ENCODE results near the gene WFDC8. TPM values are rescaled to one million over a fixed set of nuclear protein-coding genes. Genes with fewer than 3 reads are reported as not detected.

WFDC8 gene
- not detected in 5 replicates for total RNA-seq (2022; extraction: Qiagen RNA extraction)

GRCh38 chr20:45579184-45579583, at the start of gene WFDC8:
Gene WFDC8, minus strand, starts transcription at chr20:45579284. Its CDS starts 37 bp downstream, at chr20:45579247.

GRCh38 chr20:45547206-45547770, 31.8 kb downstream of the WFDC8 start, which contains the start of gene EPPIN:
Gene EPPIN, minus strand, starts transcription at chr20:45547401. Its CDS starts 44 bp downstream, at chr20:45547357.

GRCh38 chr20:45539382-45539781, 39.7 kb downstream of the WFDC8 start, which contains the start of gene WFDC6:
Gene WFDC6, minus strand, starts transcription at chr20:45539482. Its CDS starts 75 bp downstream, at chr20:45539407.

GRCh38 chr20:45515147-45515913, 63.8 kb downstream of the WFDC8 start, which contains the start of gene SPINT3:
Gene SPINT3, minus strand, starts transcription at chr20:45515622. Its CDS starts 14 bp downstream, at chr20:45515608.

Other genes with a start within 250 kb of the WFDC8 start
- gene SDC4, start 230.9 kb downstream of the WFDC8 start, total RNA-seq (2022; extraction: Qiagen RNA extraction) = 89.5 to 111 TPM (median 95.6 TPM) in 5 replicates
- 26.8 to 32.0 TPM (median 29.4 TPM) in 5 replicates for gene SYS1, start 216.1 kb downstream of the WFDC8 start, total RNA-seq (2022; extraction: Qiagen RNA extraction)
- not detected in 5 replicates for gene TP53TG5, start 201.0 kb downstream of the WFDC8 start, total RNA-seq (2022; extraction: Qiagen RNA extraction)
- 21.2 to 29.3 TPM (median 25.5 TPM) in 5 replicates for gene DBNDD2, start 171.0 kb downstream of the WFDC8 start, total RNA-seq (2022; extraction: Qiagen RNA extraction)
- 91.5 to 104 TPM (median 96.9 TPM) in 5 replicates for gene PIGT, start 163.1 kb downstream of the WFDC8 start, total RNA-seq (2022; extraction: Qiagen RNA extraction)
- 0.15 to 0.32 TPM in 2 of 5 replicates, not detected in the others for gene WFDC2, start 109.5 kb downstream of the WFDC8 start, total RNA-seq (2022; extraction: Qiagen RNA extraction)
- not detected in 5 replicates for gene SPINT3, start 63.7 kb downstream of the WFDC8 start, total RNA-seq (2022; extraction: Qiagen RNA extraction)
- not detected in 5 replicates for gene WFDC6, start 39.8 kb downstream of the WFDC8 start, total RNA-seq (2022; extraction: Qiagen RNA extraction)
- not detected in 5 replicates for gene EPPIN, start 31.9 kb downstream of the WFDC8 start, total RNA-seq (2022; extraction: Qiagen RNA extraction)
- not detected in 5 replicates for gene WFDC10A, start 50.5 kb upstream of the WFDC8 start, total RNA-seq (2022; extraction: Qiagen RNA extraction)
- not detected in 5 replicates for gene WFDC9, start 52.0 kb upstream of the WFDC8 start, total RNA-seq (2022; extraction: Qiagen RNA extraction)
- not detected in 5 replicates for gene WFDC11, start 91.0 kb upstream of the WFDC8 start, total RNA-seq (2022; extraction: Qiagen RNA extraction)
- not detected in 5 replicates for gene WFDC13, start 122.8 kb upstream of the WFDC8 start, total RNA-seq (2022; extraction: Qiagen RNA extraction)
- gene WFDC10B, start 125.7 kb upstream of the WFDC8 start, total RNA-seq (2022; extraction: Qiagen RNA extraction) = not detected in 5 replicates
- gene SPINT4, start 143.1 kb upstream of the WFDC8 start, total RNA-seq (2022; extraction: Qiagen RNA extraction) = not detected in 5 replicates
- gene WFDC3, start 212.6 kb upstream of the WFDC8 start, total RNA-seq (2022; extraction: Qiagen RNA extraction) = not detected in 5 replicates
- gene DNTTIP1, start 212.7 kb upstream of the WFDC8 start, total RNA-seq (2022; extraction: Qiagen RNA extraction) = 30.2 to 35.8 TPM (median 35.2 TPM) in 5 replicates
- gene UBE2C, start 233.4 kb upstream of the WFDC8 start, total RNA-seq (2022; extraction: Qiagen RNA extraction) = 217 to 241 TPM (median 229 TPM) in 5 replicates
- 0.13 to 0.26 TPM (median 0.25 TPM) in 3 of 5 replicates, not detected in the others for gene TNNC2, start 248.0 kb upstream of the WFDC8 start, total RNA-seq (2022; extraction: Qiagen RNA extraction)

Data from A549 treated with AZD2906 at 1 μM for 4 hours (cell line).